GM21360 (cell line): ENCODE data around the gene ZDBF2.
"Not testable (repeated sequence)": the region's sequence is repeated elsewhere in the genome, so short reads cannot be mapped to it uniquely, and the experiment has no call there.

ENCODE experiments used
- ATAC-seq: cut with Tn5 transposase; IDR thresholded peaks from one replicate; pipeline ENCODE4 v1.9.1; 2021; ENCODE audit warnings: mild to moderate bottlenecking, moderate library complexity; ENCODE audit not compliant: unreplicated experiment

Gene ZDBF2

GRCh38 chr2:206274434-206275311, at the start of gene ZDBF2:
Gene ZDBF2 (plus strand): TSS chr2:206274663. CDS start chr2:206281850, 7,187 bp downstream.
- peak; percentile 71 for ATAC-seq

GRCh38 chr2:206225435-206226232, 48.8 kb upstream of the ZDBF2 start:
- ATAC-seq = peak; percentile 90

- ATAC-seq = not testable (repeated sequence)
Measured at GRCh38 chr2:206228636-206229035, 45.8 kb upstream of the ZDBF2 start.

GRCh38 chr2:206229642-206230041, 44.8 kb upstream of the ZDBF2 start:
- ATAC-seq = no peak

GRCh38 chr2:206230060-206230762, 44.3 kb upstream of the ZDBF2 start:
- ATAC-seq = no peak

- ATAC-seq = no peak
Measured at GRCh38 chr2:206231669-206232286, 42.7 kb upstream of the ZDBF2 start.

GRCh38 chr2:206232287-206233035, 42.0 kb upstream of the ZDBF2 start:
- ATAC-seq = no peak

- no peak for ATAC-seq
Measured at GRCh38 chr2:206239157-206239556, 35.3 kb upstream of the ZDBF2 start.

GRCh38 chr2:206240327-206240726, 34.1 kb upstream of the ZDBF2 start:
- no peak for ATAC-seq

- no peak for ATAC-seq
Measured at GRCh38 chr2:206241736-206242135, 32.7 kb upstream of the ZDBF2 start.

GRCh38 chr2:206245265-206245672, 29.2 kb upstream of the ZDBF2 start:
- peak; percentile 33 for ATAC-seq

- no peak for ATAC-seq
Measured at GRCh38 chr2:206250041-206250897, 24.2 kb upstream of the ZDBF2 start.

GRCh38 chr2:206253125-206253776, 21.2 kb upstream of the ZDBF2 start:
- no peak for ATAC-seq

- no peak for ATAC-seq
Measured at GRCh38 chr2:206253777-206254166, 20.7 kb upstream of the ZDBF2 start.

GRCh38 chr2:206255003-206255402, 19.5 kb upstream of the ZDBF2 start:
- ATAC-seq = no peak

GRCh38 chr2:206256706-206257205, 17.7 kb upstream of the ZDBF2 start:
- no peak for ATAC-seq

- no peak for ATAC-seq
Measured at GRCh38 chr2:206257350-206257749, 17.1 kb upstream of the ZDBF2 start.

- no peak for ATAC-seq
Measured at GRCh38 chr2:206257861-206258260, 16.6 kb upstream of the ZDBF2 start.
